ENCODE data around the gene CHMP2A. TPM values are rescaled to one million over a fixed set of nuclear protein-coding genes. Genes with fewer than 3 reads are reported as not detected.

Gene CHMP2A
- total and polyA plus RNA-seq, 2 donors (not counting 3 experiments of a cell fraction or from before 2014, with no cell fraction given), result 105 to 150 TPM

DNA sequence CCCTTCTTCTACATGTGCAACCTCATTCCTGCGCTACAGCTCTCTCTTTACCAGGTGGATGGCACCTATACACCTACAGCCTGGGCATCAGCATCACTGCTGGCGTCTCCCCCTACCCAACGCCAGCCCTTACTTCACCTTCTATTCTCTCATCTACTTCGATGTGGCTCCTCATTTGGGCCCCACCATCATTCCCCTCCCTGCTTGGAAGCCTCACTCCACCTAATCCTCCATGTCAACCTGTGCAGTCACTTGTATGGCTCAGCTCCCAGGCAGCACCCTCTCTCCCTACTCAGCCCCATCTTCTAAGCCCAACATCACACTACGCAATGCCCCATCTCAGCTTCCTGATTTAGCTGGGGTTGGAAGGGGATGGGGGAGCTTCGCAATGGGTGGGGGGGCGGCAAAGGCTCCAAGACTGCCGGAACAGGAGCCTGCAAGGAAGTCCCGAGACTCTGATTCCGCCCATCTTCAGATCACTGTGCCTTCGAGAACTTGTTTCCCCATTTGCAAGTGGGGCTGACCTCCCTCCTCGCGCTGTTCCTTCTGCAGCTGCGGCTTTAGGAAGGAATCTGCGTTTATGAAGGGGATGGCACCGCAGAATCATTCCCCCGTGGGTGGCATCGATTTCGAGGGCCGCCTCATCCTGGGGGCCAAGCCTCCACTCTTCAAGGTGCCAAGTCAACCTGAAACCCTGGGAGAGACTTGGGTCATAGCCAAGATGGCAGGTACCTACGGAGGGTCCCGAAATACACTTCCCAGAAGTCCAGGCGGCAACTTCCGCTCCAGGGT lies 17.3 kb upstream of the CHMP2A start:
- CTCF ChIA-PET, result interaction anchor here (0.7 to 1.9 kb wide), 4 partner anchors 17 to 53 kb away, joined by 3 to 8 read pairs (median 3); partner anchors contain the start of genes CHMP2A and ZBTB45
- dilution Hi-C loops (cut with MboI; ENCODE audit: extremely low pct_ligation_motif_present, low sequenced_read_pairs), result no loop called here
- H3K4me2 ChIP-seq (ENCODE audit: insufficient read depth, low read length), result peak overlapping the region; percentile 94
- peak overlapping the region; percentile 88 for H3K9ac ChIP-seq (replicated peaks; ENCODE audit: extremely low read depth, insufficient read depth, low read length)
- peaks cover 0 to 9% of the 10 kb centered on the region in 2 experiments for H3K36me3 ChIP-seq (ENCODE audit: control insufficient read depth in 2 of 2, extremely low read depth in 1 of 2, insufficient read depth in 2 of 2, low read length in 2 of 2)
- peaks cover 4% of the 10 kb centered on the region for H3K79me2 ChIP-seq (ENCODE audit: control insufficient read depth, insufficient read depth, low read length)
- no peaks in the 10 kb centered on the region for H3K9me1 ChIP-seq (replicated peaks; ENCODE audit: control insufficient read depth, extremely low read depth, insufficient read depth, low read length)
- no peaks in the 10 kb centered on the region for H3K9me3 ChIP-seq (replicated peaks; ENCODE audit: control insufficient read depth, insufficient read depth, low read length)
- H4K20me1 ChIP-seq (replicated peaks; ENCODE audit: control insufficient read depth, extremely low read depth, insufficient read depth, low read length), result no peaks in the 10 kb centered on the region
- intact Hi-C loops (cut with micrococcal nuclease), result loop anchor here (1.0 kb wide), 1 partner anchor 164 kb away; the partner anchor contains the start of gene ZNF584
- H3K27ac ChIP-seq (ENCODE audit: insufficient read depth, low read depth, low read length), result peak overlapping the region; percentile 85
- H3K4me3 ChIP-seq (replicated peaks in 1 of 3; ENCODE audit: insufficient read depth in 1 of 3, low read depth in 1 of 3, low read length in 3 of 3), result peak overlapping the region; percentile 3 to 70 (median 58)
- DNase-seq (ENCODE audit: low read depth, low spot score) (no peak), FAIRE-seq (no peak)
- POLR2A ChIA-PET, result no interaction called here
- TF ChIP-seq POLR2AphosphoS5 (IDR thresholded peaks at IDR 0.05; ENCODE audit: insufficient read depth, low read depth, low read length), result no peak
- TF ChIP-seq, protein P1, sequence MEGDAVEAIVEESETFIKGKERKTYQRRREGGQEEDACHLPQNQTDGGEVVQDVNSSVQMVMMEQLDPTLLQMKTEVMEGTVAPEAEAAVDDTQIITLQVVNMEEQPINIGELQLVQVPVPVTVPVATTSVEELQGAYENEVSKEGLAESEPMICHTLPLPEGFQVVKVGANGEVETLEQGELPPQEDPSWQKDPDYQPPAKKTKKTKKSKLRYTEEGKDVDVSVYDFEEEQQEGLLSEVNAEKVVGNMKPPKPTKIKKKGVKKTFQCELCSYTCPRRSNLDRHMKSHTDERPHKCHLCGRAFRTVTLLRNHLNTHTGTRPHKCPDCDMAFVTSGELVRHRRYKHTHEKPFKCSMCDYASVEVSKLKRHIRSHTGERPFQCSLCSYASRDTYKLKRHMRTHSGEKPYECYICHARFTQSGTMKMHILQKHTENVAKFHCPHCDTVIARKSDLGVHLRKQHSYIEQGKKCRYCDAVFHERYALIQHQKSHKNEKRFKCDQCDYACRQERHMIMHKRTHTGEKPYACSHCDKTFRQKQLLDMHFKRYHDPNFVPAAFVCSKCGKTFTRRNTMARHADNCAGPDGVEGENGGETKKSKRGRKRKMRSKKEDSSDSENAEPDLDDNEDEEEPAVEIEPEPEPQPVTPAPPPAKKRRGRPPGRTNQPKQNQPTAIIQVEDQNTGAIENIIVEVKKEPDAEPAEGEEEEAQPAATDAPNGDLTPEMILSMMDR (IDR thresholded peaks at IDR 0.05; ENCODE audit: extremely low read depth in 1 of 2, insufficient read depth in 1 of 2, low read depth in 1 of 2, low read length in 2 of 2), result no peak
- TF ChIP-seq EZH2 (IDR thresholded peaks at IDR 0.05; ENCODE audit: borderline replicate concordance, low read depth, low read length, severe bottlenecking), result no peak
- no peak for TF ChIP-seq FOS (IDR thresholded peaks at IDR 0.05; ENCODE audit: borderline replicate concordance, insufficient read depth, low read length)
- TF ChIP-seq POLR2A (IDR thresholded peaks at IDR 0.05; ENCODE audit: low read depth, low read length), result no peak
- TF ChIP-seq GATA2 (IDR thresholded peaks at IDR 0.05; ENCODE audit: insufficient read depth, insufficient read length, low read depth, low read length), result no peak
- TF ChIP-seq MYC (IDR thresholded peaks at IDR 0.05; ENCODE audit: low read depth, low read length), result no peak
- no peak for TF ChIP-seq JUN (IDR thresholded peaks at IDR 0.05; ENCODE audit: borderline replicate concordance, insufficient read depth, insufficient read length, low read depth)
- no peak for TF ChIP-seq MAX (IDR thresholded peaks at IDR 0.05; ENCODE audit: insufficient read depth, insufficient read length)
- H3K27me3 ChIP-seq (ENCODE audit: control insufficient read depth in 2 of 2, insufficient read depth in 2 of 2, low read length in 2 of 2), result no peaks in the 10 kb centered on the region
- H3K4me1 ChIP-seq (ENCODE audit: control insufficient read depth, extremely low read depth, insufficient read depth, low read length), result peaks cover 16% of the 10 kb centered on the region
- peak overlapping the region; percentile 76 for H2AFZ ChIP-seq (ENCODE audit: low read depth, low read length)
- no TSS peak for BruUV-seq (replicated peaks)
